MM.1S (cell line): ENCODE results near the gene ZNF618.

ENCODE experiments used
- EZH2 ChIP-seq: fragments of 300-600 bp; sonication (generic); optimal IDR thresholded peaks from 2 replicates; pipeline ENCODE3; 2017; ENCODE audit warnings: low read depth, mild to moderate bottlenecking, antibody characterized with exemption, low read length, mixed read lengths
- TF ChIP-seq, protein P1 (sequence below): fragments of 300-600 bp; sonication (generic); IDR thresholded peaks from 2 replicates; pipeline ENCODE4 v1.5.1; 2016; ENCODE audit warnings: antibody characterized with exemption, low read length, mixed read lengths

GRCh38 chr9:113879318-113879717 is 3.2 kb downstream of the ZNF618 start:
- TF ChIP-seq, protein P1, sequence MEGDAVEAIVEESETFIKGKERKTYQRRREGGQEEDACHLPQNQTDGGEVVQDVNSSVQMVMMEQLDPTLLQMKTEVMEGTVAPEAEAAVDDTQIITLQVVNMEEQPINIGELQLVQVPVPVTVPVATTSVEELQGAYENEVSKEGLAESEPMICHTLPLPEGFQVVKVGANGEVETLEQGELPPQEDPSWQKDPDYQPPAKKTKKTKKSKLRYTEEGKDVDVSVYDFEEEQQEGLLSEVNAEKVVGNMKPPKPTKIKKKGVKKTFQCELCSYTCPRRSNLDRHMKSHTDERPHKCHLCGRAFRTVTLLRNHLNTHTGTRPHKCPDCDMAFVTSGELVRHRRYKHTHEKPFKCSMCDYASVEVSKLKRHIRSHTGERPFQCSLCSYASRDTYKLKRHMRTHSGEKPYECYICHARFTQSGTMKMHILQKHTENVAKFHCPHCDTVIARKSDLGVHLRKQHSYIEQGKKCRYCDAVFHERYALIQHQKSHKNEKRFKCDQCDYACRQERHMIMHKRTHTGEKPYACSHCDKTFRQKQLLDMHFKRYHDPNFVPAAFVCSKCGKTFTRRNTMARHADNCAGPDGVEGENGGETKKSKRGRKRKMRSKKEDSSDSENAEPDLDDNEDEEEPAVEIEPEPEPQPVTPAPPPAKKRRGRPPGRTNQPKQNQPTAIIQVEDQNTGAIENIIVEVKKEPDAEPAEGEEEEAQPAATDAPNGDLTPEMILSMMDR, result no peak
- TF ChIP-seq EZH2, result no peak
